HepG2 (cell line): ENCODE measurements around the gene ZNF585A. TPM values are rescaled to one million over a fixed set of nuclear protein-coding genes. Genes with fewer than 3 reads are reported as not detected.

Source experiments
- ATAC-seq: fragments of 200-7000 bp; cut with Tn5 transposase; 3 replicates; pipeline ENCODE4 v1.9.1; 2020; ENCODE audit warnings: mild to moderate bottlenecking, moderate library complexity
- BruUV-seq: library from RNA; stranded (reverse); fragments of 400-500 nt; replicated peaks from 2 replicates; lab custom pipeline; 2021; lab: Mats Ljungman, UMichigan
- CTCF ChIA-PET: fragments of 300-600 bp; formaldehyde crosslinking; extraction: SDS; loops from one replicate; lab custom pipeline; 2021; ENCODE audit warnings: low total read pairs, inconsistent platforms, low intra/inter-chr PET ratio; lab: Yijun Ruan, JAX
- POLR2A ChIA-PET: fragments of 350-600 bp; sonication (Branson Sonifier 250); formaldehyde crosslinking; loops from one replicate; lab custom pipeline; 2020; ENCODE audit warnings: antibody characterized with exemption, inconsistent platforms; lab: Yijun Ruan, JAX
- DNase-seq: peaks from one replicate; pipeline ENCODE4 v3.0.0-alpha.2; 2015; ENCODE audit warnings: low spot score
- FAIRE-seq: peaks from 3 replicates; lab custom pipeline; 2011; peaks lifted over from hg19 to GRCh38; lab: Jason Lieb, UNC
- H2AFZ ChIP-seq: one replicate; pipeline ENCODE4 v1.6.1; 2011; ENCODE audit warnings: low read length, inconsistent platforms
- H3K27ac ChIP-seq: fragments of 300-600 bp; 3 replicates; pipeline ENCODE4 v1.8.0; 2011; ENCODE audit warnings: mixed run types, mild to moderate bottlenecking, mixed read lengths, low read length, inconsistent platforms; ENCODE audit not compliant: insufficient read depth; ENCODE audit errors: extremely low read length
- H3K27me3 ChIP-seq, 2 experiments: fragments of 200-600 bp in 1 of 2; 2 replicates in 1 of 2; 3 replicates in 1 of 2; pipeline versions ENCODE4 v1.6.0 to v1.8.0; 2011; ENCODE audit warnings: low read length in 2 of 2, mild to moderate bottlenecking in 2 of 2, moderate library complexity in 2 of 2, inconsistent platforms in 1 of 2; ENCODE audit not compliant: insufficient read depth in 2 of 2, control insufficient read depth in 1 of 2
- H3K36me3 ChIP-seq, 2 experiments: fragments of 200-600 bp in 1 of 2; replicated peaks in 1 of 2; 2 replicates in 1 of 2; 3 replicates in 1 of 2; pipeline versions ENCODE4 v1.5.1 to v1.8.0; 2011; ENCODE audit warnings: low read length in 2 of 2, inconsistent platforms in 1 of 2; ENCODE audit not compliant: insufficient read depth in 2 of 2, control insufficient read depth in 1 of 2
- H3K4me1 ChIP-seq: 2 replicates; pipeline ENCODE4 v1.5.1; 2012; ENCODE audit warnings: low read length, inconsistent platforms; ENCODE audit not compliant: insufficient read depth
- H3K4me2 ChIP-seq: 2 replicates; pipeline ENCODE4 v1.6.0; 2011; ENCODE audit warnings: low read depth, low read length, inconsistent platforms
- H3K4me3 ChIP-seq, 3 experiments: fragments of 200-600 bp in 1 of 3; sonication (generic), shearing (Covaris generic) in 1 of 3; replicated peaks in 1 of 3; 2 replicates each; pipeline ENCODE4 v1.5.1; 2011 to 2016; ENCODE audit warnings: low read length in 3 of 3, inconsistent platforms in 2 of 3, low read depth in 2 of 3, mild to moderate bottlenecking in 2 of 3, control low read depth in 1 of 3, mixed read lengths in 1 of 3; ENCODE audit not compliant: insufficient read depth in 1 of 3
- H3K79me2 ChIP-seq: one replicate; pipeline ENCODE4 v1.6.1; 2011; ENCODE audit warnings: low read length, inconsistent platforms; ENCODE audit not compliant: insufficient read depth
- H3K9ac ChIP-seq: 2 replicates; pipeline ENCODE4 v1.6.0; 2011; ENCODE audit warnings: mild to moderate bottlenecking, low read depth, low read length, inconsistent platforms; ENCODE audit not compliant: insufficient read depth
- H3K9me3 ChIP-seq: 2 replicates; pipeline ENCODE4 v1.5.1; 2012; ENCODE audit warnings: mild to moderate bottlenecking, low read length
- H4K20me1 ChIP-seq: 2 replicates; pipeline ENCODE4 v1.6.0; 2011; ENCODE audit warnings: inconsistent platforms, mild to moderate bottlenecking, low read length, moderate library complexity; ENCODE audit not compliant: insufficient read depth
- EEA1 ChIP-seq: sonication (generic); formaldehyde crosslinking; IDR thresholded peaks from 2 replicates; pipeline ENCODE4 v1.5.1; 2020; ENCODE audit warnings: mild to moderate bottlenecking, missing genetic modification reagents, borderline replicate concordance
- GTF3A ChIP-seq: sonication (generic); formaldehyde crosslinking; conservative IDR thresholded peaks from 2 replicates; pipeline ENCODE4 v1.4.0; 2020; ENCODE audit warnings: mild to moderate bottlenecking, missing genetic modification reagents
- HES4 ChIP-seq: sonication (generic); formaldehyde crosslinking; IDR thresholded peaks from 2 replicates; pipeline ENCODE4 v1.9.0; 2021; ENCODE audit warnings: mild to moderate bottlenecking, missing genetic modification reagents, borderline replicate concordance
- HHEX ChIP-seq: IDR thresholded peaks from 2 replicates; pipeline ENCODE4 v1.6.1; 2016; ENCODE audit warnings: control low read depth
- HOXD1 ChIP-seq: sonication (generic); formaldehyde crosslinking; IDR thresholded peaks from 2 replicates; pipeline ENCODE4 v1.5.0; 2020; ENCODE audit warnings: missing genetic modification reagents
- KMT2A ChIP-seq: sonication (generic); formaldehyde crosslinking; IDR thresholded peaks from 2 replicates; pipeline ENCODE4 v1.4.0; 2020; ENCODE audit warnings: missing genetic modification reagents
- MBNL3 ChIP-seq: fragments of 250-450 bp; sonication (Bioruptor Pico); conservative IDR thresholded peaks from 2 replicates; pipeline ENCODE4 v1.8.0; 2022; ENCODE audit warnings: mild to moderate bottlenecking, inconsistent platforms
- MZF1 ChIP-seq: sonication (generic); formaldehyde crosslinking; IDR thresholded peaks from 2 replicates; pipeline ENCODE4 v1.8.1; 2023; ENCODE audit warnings: mild to moderate bottlenecking, missing genetic modification reagents, borderline replicate concordance
- SMC3 ChIP-seq: IDR thresholded peaks from 2 replicates; pipeline ENCODE4 v1.6.1; 2011; ENCODE audit warnings: low read length, improper control_type of control experiment
- SOX5 ChIP-seq: IDR thresholded peaks from 2 replicates; pipeline ENCODE4 v1.6.1; 2016; ENCODE audit warnings: borderline replicate concordance
- SRY ChIP-seq: sonication (generic); formaldehyde crosslinking; IDR thresholded peaks from 2 replicates; pipeline ENCODE4 v1.8.0; 2022; ENCODE audit warnings: mild to moderate bottlenecking, missing genetic modification reagents
- TCF12 ChIP-seq, 2 experiments: fragments of 450-650 bp in 1 of 2; sonication (generic) in 1 of 2; formaldehyde crosslinking in 1 of 2; IDR thresholded peaks; 2 replicates each; pipeline versions ENCODE4 v1.6.1 to v1.8.0; 2017 to 2022; ENCODE audit warnings: antibody characterized with exemption in 1 of 2, mild to moderate bottlenecking in 1 of 2, missing genetic modification reagents in 1 of 2, moderate library complexity in 1 of 2
- ZMYM3 ChIP-seq: sonication (generic); formaldehyde crosslinking; IDR thresholded peaks from 2 replicates; pipeline ENCODE4 v1.5.1; 2020; ENCODE audit warnings: mild to moderate bottlenecking, missing genetic modification reagents
- ZNF713 ChIP-seq: sonication (generic); formaldehyde crosslinking; IDR thresholded peaks from 2 replicates; pipeline ENCODE4 v1.4.0; 2020; ENCODE audit warnings: mild to moderate bottlenecking, missing genetic modification reagents
- ZNF761 ChIP-seq: sonication (generic); formaldehyde crosslinking; conservative IDR thresholded peaks from 2 replicates; pipeline ENCODE4 v1.4.0; 2020; ENCODE audit warnings: mild to moderate bottlenecking, missing genetic modification reagents
- WGBS: methylation state at CpG from one replicate; pipeline ENCODE4 v1.1.6; 2017; ENCODE audit warnings: low lambda C conversion rate; 5-methylcytosine and 5-hydroxymethylcytosine counted together
- in situ Hi-C: cut with HindIII; loops from 2 replicates; pipeline ENCODE4 v1.10.0; 2017; ENCODE audit warnings: low pct_unique_long_range_greater_than_20kb; ENCODE audit not compliant: extremely low pct_ligation_motif_present
- intact Hi-C: fragments of 100-400 bp; cut with micrococcal nuclease; formaldehyde crosslinking; loops from one replicate; pipeline ENCODE4 v1.10.0; 2022; ENCODE audit not compliant: unreplicated experiment
- polyA plus RNA-seq, 8 experiments: library from polyadenylated mRNA; depleted of rRNA in 3 of 8; stranded (reverse) in 7 of 8; unstranded in 1 of 8; fragments of >200 nt; fragmentation: Illumina TruSeq in 4 of 8; extraction: Trizol in 4 of 8; gene quantifications; 2 replicates each; pipeline versions ENCODE4 v1.2.1 to v1.2.3, GENCODE V29; 2011 to 2016; ENCODE audit warnings: low read depth in 4 of 8, missing spikeins in 1 of 8, mixed read lengths in 1 of 8; ENCODE audit not compliant: insufficient read depth in 1 of 8
- total RNA-seq, 5 experiments: library from RNA; depleted of rRNA; stranded (reverse); fragments of >200 nt; fragmentation: Illumina TruSeq; extraction: Trizol; gene quantifications; 2 replicates each; pipeline ENCODE4 v1.2.3, GENCODE V29; 2016; ENCODE audit warnings: low read depth in 1 of 5
- TF ChIP-seq, protein P1 (sequence below): sonication (generic); formaldehyde crosslinking; IDR thresholded peaks from 2 replicates; pipeline ENCODE4 v1.5.1; 2020; ENCODE audit warnings: mild to moderate bottlenecking, missing genetic modification reagents, moderate library complexity
- TF ChIP-seq, protein P2 (sequence below): sonication (generic); formaldehyde crosslinking; IDR thresholded peaks from 2 replicates; pipeline ENCODE4 v1.4.0; 2020; ENCODE audit warnings: missing genetic modification reagents, borderline replicate concordance
- TF ChIP-seq, protein P3 (sequence below): sonication (generic); formaldehyde crosslinking; IDR thresholded peaks from 2 replicates; pipeline ENCODE4 v1.4.0; 2020; ENCODE audit warnings: missing genetic modification reagents, mild to moderate bottlenecking, borderline replicate concordance

The ZNF585A gene
- total and polyA plus RNA-seq, 2 of the 13 experiments (the other 11 are each of a cell fraction or from before 2014, with no cell fraction given): 7.1 to 8.5 TPM

DNA sequence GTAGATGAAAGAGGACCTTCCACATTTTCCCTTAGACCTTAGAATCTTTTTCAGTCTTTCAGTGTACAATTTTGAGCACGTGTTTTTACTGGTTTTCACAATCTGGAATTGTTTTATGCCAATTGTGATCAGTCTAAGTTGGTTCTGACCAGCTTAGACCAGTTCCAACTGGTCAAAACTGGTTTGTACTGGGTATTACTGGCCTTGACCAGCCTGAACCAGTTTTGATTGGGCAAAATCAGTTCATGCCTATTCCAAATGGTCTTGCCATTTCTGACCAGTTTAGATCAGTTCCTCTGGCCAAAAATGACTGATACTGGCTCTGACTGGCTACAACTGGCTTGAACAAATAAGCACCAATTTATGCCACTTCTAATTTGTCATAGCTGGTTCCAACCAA, 36.4 kb downstream of the ZNF585A start:
- H2AFZ ChIP-seq: no peak overlapping the region
- no peaks in the 10 kb centered on the region for H3K27me3 ChIP-seq
- no peaks in the 10 kb centered on the region for H4K20me1 ChIP-seq
- 3% methylated on average over 1 of the region's 1 CpG for WGBS
- no peak overlapping the region for H3K4me3 ChIP-seq
- ChIA-PET CTCF (no interaction called here), POLR2A (no interaction called here)
- H3K79me2 ChIP-seq: no peaks in the 10 kb centered on the region
- ATAC-seq (no peak), FAIRE-seq (no peak), DNase-seq (no peak)
- in situ Hi-C loops: no loop called here
- H3K36me3 ChIP-seq: no peaks in the 10 kb centered on the region
- TF ChIP-seq, protein P1, sequence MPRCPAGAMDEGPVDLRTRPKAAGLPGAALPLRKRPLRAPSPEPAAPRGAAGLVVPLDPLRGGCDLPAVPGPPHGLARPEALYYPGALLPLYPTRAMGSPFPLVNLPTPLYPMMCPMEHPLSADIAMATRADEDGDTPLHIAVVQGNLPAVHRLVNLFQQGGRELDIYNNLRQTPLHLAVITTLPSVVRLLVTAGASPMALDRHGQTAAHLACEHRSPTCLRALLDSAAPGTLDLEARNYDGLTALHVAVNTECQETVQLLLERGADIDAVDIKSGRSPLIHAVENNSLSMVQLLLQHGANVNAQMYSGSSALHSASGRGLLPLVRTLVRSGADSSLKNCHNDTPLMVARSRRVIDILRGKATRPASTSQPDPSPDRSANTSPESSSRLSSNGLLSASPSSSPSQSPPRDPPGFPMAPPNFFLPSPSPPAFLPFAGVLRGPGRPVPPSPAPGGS (CRISPR knock-in tag): no peak
- TF ChIP-seq SRY (CRISPR knock-in tag): no peak
- no peak for TF ChIP-seq HOXD1 (CRISPR knock-in tag)
- TF ChIP-seq EEA1 (CRISPR knock-in tag): no peak
- no peak for TF ChIP-seq KMT2A (CRISPR knock-in tag)
- TF ChIP-seq HHEX (CRISPR knock-in tag): no peak
- no peak for TF ChIP-seq GTF3A (CRISPR knock-in tag)
- TF ChIP-seq, protein P2, sequence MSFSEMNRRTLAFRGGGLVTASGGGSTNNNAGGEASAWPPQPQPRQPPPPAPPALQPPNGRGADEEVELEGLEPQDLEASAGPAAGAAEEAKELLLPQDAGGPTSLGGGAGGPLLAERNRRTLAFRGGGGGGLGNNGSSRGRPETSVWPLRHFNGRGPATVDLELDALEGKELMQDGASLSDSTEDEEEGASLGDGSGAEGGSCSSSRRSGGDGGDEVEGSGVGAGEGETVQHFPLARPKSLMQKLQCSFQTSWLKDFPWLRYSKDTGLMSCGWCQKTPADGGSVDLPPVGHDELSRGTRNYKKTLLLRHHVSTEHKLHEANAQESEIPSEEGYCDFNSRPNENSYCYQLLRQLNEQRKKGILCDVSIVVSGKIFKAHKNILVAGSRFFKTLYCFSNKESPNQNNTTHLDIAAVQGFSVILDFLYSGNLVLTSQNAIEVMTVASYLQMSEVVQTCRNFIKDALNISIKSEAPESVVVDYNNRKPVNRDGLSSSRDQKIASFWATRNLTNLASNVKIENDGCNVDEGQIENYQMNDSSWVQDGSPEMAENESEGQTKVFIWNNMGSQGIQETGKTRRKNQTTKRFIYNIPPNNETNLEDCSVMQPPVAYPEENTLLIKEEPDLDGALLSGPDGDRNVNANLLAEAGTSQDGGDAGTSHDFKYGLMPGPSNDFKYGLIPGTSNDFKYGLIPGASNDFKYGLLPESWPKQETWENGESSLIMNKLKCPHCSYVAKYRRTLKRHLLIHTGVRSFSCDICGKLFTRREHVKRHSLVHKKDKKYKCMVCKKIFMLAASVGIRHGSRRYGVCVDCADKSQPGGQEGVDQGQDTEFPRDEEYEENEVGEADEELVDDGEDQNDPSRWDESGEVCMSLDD (CRISPR knock-in tag): no peak
- TF ChIP-seq TCF12 (IDR thresholded peaks at IDR 0.05): no peak
- TF ChIP-seq TCF12 (CRISPR knock-in tag; IDR thresholded peaks at IDR 0.05): no peak
- no peak for TF ChIP-seq SMC3
- TF ChIP-seq SOX5: no peak
- TF ChIP-seq MBNL3 (CRISPR knock-in tag): no peak
- no peak for TF ChIP-seq MZF1
- no peak for TF ChIP-seq ZNF761 (CRISPR knock-in tag)
- TF ChIP-seq, protein P3, sequence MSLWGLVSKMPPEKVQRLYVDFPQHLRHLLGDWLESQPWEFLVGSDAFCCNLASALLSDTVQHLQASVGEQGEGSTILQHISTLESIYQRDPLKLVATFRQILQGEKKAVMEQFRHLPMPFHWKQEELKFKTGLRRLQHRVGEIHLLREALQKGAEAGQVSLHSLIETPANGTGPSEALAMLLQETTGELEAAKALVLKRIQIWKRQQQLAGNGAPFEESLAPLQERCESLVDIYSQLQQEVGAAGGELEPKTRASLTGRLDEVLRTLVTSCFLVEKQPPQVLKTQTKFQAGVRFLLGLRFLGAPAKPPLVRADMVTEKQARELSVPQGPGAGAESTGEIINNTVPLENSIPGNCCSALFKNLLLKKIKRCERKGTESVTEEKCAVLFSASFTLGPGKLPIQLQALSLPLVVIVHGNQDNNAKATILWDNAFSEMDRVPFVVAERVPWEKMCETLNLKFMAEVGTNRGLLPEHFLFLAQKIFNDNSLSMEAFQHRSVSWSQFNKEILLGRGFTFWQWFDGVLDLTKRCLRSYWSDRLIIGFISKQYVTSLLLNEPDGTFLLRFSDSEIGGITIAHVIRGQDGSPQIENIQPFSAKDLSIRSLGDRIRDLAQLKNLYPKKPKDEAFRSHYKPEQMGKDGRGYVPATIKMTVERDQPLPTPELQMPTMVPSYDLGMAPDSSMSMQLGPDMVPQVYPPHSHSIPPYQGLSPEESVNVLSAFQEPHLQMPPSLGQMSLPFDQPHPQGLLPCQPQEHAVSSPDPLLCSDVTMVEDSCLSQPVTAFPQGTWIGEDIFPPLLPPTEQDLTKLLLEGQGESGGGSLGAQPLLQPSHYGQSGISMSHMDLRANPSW (CRISPR knock-in tag): no peak
- no peak for TF ChIP-seq ZNF713 (CRISPR knock-in tag)
- TF ChIP-seq HES4: no peak
- no peak for TF ChIP-seq ZMYM3 (CRISPR knock-in tag)
- H3K4me1 ChIP-seq: no peaks in the 10 kb centered on the region
- no TSS peak for BruUV-seq
- H3K9me3 ChIP-seq: peaks cover 98% of the 10 kb centered on the region
- H3K4me2 ChIP-seq: no peak overlapping the region
- intact Hi-C loops: no loop called here
- H3K27ac ChIP-seq: no peak overlapping the region
- H3K9ac ChIP-seq: no peak overlapping the region
